Right renal cortex interstitium (tissue), 3 donors: ENCODE measurements around the gene ARL8B. TPM values are rescaled to one million over a fixed set of nuclear protein-coding genes. Genes with fewer than 3 reads are reported as not detected.
"Not testable (repeated sequence)": the region's sequence is repeated elsewhere in the genome, so short reads cannot be mapped to it uniquely, and the experiment has no call there.

ENCODE experiments used
- DNase-seq, 3 donors: peaks; one replicate each; pipeline ENCODE4 v3.0.0-alpha.2; 2013; ENCODE audit warnings: low read depth in 3 of 3, low spot score in 2 of 3
- polyA plus RNA-seq, 3 donors: library from polyadenylated mRNA; unstranded; fragments of 120-200 nt; gene quantifications; one replicate each; pipeline ENCODE4 v1.2.1, GENCODE V29; 2013; ENCODE audit not compliant: insufficient read length in 3 of 3

ARL8B gene
- polyA plus RNA-seq, 3 donors: 73.7 to 77.5 (median 75.3) TPM

DNA sequence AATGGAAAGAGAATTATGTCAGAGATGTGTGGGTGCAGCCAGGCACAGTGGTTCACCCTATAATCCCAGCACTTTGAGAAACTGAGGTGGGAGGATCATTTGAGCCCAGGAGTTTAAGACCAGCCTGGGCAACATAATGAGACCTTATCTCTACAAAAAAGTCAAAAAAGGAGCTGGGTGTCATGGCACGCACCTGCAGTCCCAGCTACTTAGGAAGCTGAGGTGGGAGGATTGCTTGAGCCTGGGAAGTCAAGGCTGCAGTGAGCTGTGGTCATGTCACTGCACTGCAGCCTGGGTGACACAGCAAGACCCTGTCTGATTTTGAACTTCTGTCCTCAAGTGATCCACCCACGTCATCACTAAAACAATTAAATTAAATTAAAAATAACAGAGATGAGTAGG, 15.2 kb upstream of the ARL8B start:
- not testable (repeated sequence) for DNase-seq

DNA sequence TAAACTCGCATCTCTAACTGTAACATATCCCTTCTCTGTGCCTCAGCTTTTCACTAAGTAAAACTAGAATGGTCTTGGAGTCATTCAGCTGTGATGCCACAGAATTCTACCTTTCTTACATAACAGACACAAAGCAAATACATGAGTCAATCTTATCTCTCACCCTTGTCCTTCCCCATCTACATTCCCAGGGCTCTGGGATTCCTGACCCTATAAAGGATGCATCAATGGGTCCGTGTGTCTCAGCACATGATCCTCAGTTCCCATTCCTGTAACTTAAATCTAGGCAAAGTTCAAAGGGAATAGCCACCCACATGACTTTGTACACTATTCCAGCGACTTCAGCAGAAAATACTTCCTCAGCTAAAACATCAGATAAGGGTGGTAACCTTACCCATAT, 11.8 kb upstream of the ARL8B start:
- DNase-seq: no peak

DNA sequence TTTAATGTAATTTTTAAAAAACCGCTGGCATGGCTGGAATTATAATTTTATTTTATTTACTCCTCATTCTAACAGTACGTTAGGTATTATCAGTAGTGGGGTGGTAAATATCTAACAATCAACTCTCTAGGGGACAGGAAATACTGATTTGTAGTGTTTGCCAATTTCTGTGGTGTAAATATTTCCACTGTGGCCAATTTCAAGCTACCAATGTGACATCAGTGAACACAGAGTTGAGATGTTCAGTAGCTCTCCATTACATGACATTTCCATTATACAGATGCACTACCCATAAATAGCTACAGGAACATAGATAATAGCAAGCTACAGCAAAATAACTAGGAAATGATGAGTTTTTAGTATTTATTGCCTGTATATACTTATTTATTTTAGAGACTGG, 10.0 kb upstream of the ARL8B start:
- no peak for DNase-seq

DNA sequence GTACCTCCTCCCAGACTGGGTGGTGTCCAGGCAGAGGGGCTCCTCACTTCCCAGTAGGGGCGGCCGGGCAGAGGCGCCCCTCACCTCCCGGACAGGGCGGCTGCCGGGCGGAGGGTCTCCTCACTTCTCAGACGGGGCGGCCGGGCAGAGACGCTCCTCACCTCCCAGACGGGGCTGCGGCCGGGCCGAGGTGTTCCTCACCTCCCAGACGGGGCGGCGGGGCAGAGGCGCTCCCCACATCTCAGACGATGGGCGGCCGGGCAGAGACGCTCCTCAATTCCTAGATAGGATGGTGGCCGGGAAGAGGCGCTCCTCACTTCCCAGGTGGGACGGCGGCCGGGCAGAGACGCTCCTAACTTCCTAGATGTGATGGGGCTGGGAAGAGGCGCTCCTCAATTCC, 8.4 kb upstream of the ARL8B start:
- DNase-seq: not testable (repeated sequence)

DNA sequence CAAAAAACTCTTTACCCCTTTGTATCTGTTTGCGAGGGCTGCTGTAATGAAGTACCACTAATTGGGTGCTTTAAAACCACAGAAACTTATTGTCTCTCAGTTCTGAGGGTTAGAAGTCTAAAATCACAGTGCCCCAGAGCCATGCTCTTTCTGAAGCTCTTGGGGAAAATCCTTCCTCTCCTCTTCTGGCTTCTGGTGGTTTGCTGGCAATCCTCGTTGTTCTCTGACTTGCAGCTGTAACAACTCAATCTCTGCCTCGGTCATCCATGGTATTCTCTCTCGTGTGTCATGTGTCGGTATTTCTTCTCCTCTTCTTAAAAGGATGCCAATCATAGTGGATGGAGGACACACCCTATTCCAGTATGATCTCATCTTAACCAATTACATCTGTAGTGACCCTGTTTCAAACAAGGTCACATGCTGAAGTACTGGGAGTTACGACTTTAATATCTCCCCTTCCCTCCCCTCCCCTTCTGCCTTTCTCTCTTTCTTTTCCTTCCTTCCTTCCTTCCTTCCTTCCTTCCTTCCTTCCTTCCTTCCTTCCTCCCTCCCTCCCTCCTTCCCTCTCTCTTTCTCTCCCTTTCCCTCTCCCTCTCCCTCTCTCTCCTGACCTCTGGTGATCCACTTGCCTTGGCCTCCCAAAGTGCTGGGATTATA, 6.5 kb upstream of the ARL8B start:
- no peak for DNase-seq

DNA sequence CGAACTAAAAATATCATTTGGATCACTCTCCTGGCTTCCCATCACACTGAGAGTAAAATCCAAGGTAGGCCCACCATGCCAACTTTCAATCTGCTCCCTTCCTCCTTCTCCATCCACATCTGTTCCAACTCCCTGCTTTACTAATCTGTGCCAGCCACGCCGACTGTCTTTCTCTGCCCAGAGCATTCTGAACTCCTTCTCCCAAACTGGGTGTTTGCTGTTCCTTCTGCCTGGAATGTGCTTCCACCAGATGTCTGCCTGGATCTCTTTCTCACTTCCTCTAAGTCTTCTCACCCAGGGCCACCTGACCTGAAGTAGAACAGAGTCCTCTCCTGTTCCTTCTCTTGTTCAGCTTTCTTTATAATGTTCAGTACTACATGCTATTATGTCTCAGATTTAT, 5.6 kb upstream of the ARL8B start:
- no peak for DNase-seq

DNA sequence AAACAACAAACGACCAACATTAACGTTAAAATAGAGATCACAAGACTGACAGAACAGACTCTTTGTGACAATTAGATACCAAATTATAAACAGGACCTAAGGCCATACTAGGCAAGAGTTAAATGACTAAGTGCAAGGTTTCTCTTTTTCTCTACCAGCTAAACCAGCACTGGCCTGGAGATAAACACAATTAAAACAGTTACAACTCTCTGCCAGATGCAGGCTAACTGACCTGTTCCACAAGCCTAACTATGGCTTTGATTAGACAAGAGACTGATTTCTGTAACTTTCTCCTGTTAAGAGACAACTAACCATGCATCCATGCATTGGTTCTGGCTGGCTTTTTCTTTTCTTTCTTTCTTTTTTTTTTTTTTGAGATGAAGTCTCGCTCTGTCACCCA, 1.6 kb upstream of the ARL8B start:
- DNase-seq: no peak

DNA sequence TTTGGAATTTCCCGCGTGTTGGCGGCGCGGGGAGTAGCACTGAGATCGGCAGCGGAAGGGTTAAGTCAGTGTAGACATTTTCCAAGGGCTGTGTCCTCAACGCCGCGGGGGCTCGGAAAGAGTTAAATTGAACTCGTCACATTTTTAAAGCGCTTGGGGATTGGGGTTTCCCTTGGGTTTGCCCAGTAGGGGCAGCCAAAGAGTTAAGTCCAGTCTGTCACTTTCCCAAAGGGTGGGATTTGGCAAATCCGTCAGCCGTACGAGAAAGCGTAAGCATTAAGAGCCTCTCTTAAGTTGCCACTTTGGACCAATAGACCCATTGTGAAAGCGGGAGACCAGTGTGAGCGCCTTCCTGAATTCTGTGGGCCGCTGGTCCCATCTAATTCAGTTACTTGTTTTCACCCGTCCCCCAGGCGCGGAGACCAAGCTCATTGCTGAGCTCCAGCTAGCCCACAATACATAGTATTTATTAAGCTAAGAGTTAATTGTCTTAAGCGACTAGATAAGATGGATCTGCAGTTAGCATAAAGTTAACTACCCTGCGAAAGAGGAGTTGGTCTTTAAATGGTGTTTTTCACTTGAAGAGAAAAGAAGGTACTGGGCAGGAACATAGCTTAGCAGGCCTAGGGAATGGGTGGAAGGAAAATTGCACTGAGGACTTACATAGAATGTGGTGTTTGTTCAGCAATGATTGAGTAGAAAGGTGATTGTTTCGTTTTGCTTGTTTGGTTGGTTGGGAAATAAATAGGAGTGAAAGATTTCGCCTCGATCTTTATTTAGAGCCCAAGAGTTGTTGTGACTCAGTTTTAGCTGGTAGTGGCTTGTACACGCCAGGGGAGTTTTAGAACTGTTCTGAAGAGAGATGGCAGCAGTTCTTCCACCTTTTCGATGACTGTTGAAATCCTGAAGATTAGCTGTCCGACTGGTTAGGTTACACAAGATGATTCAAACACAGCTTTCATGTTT, 932 bp downstream of the ARL8B start:
- no peak for DNase-seq

DNA sequence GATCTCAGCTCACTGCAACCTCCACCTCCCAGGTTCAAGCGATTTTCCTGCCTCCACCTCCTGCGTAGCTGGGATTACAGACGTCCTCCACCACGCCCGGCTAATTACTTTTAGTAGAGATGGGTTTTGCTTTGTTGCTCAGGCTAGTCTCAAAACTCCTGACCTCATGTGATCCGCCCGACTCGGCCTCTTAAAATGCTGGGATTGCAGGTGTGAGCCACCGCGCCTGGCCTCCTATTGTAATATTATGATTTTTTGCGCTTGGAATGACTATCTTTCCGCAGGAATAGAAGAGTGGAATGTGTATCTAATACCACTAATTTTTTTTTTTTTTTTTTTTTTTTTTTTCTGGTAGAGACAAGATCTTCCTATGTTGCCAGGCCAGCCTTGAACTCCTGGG, 1.8 kb downstream of the ARL8B start:
- DNase-seq: no peak

DNA sequence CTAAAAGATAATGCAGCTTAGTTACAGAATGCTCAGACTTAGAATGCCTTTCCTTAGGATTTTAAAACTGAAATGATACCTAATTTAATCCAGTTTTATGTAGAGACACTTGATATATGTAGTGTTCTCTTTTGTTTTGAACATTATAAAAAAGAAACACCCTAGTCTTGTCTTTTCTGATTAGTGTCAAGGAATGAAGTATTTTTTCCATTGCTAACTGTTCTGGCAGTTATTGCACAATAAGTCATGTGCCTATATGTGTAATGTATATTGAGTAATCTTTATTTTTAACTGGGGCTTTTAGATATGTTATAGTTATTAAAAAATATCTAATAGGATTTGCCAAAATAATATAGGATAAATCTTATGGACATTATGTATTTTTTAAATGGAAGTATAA, 4.5 kb downstream of the ARL8B start:
- DNase-seq: no peak

DNA sequence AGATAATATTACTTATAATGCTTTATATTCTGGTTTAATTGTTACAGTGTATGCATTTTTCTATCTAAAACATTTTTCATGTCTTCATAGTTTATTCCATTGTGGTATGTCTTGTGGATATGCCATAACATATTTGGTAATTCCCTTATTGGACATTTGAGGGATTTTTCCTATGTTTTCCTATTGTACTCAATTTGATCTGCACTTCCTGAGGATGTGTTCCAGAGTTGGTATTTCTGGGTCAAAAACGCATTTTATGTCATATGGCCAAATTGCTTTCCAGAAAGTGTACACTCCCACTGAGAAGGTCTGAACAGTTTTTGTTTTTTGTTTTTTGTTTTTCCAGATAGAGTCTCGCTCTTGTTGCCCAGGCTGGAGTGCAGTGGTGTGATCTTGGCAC, 6.8 kb downstream of the ARL8B start:
- no peak for DNase-seq

DNA sequence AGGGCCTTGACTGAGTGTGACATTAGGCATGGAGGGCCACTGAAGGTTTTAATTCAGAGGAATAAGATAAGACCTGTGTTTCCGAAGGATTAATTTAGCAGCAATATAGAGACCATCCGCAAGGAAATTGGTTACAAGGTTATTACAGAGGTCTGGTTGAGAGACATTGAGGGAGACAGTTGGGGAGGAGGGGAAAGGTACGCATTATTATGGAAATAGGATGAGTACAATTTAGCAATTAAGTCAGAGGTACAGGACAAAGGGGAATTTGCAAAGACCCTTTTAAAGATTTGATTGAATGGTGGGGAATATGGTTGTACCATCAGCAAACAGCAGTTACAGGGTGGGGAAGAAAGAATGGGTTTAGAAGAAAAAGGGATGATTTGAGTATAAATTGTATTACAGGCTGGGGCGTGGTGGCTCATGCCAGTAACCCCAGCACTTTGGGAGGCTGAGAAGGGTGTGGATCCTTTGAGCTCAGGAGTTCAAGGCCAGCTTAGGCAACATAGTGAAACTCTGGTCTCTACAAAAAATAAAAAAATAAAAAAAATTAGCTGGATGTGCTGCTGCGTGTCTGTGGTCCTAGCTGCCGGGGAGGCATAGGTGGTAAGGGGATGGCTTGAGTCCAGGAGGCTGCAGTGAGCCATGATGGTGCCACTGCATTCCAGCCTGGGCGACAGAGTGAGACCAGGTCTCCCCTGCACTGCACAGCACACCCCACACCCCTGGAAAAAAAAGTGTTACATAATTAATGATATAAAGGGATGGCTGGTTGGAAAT, 11.3 kb downstream of the ARL8B start:
- no peak for DNase-seq

DNA sequence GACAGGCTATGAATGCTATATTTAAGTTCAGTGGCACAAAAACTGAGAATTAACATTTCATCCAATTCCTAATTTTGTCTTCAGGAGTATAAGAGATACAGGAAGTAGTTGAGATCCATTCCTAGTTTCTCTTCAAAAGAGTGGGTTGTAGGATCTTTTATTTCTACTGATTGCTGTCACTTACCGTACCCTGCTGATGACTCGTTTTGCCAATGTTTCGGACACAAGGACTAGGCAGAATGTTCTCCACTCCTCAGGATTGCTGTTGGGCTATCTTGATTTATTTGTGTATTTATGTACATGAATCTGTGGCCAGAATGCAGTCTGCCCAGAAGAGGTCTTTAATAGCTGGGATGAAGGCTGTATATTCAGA, 11.9 kb downstream of the ARL8B start:
- no peak for DNase-seq

DNA sequence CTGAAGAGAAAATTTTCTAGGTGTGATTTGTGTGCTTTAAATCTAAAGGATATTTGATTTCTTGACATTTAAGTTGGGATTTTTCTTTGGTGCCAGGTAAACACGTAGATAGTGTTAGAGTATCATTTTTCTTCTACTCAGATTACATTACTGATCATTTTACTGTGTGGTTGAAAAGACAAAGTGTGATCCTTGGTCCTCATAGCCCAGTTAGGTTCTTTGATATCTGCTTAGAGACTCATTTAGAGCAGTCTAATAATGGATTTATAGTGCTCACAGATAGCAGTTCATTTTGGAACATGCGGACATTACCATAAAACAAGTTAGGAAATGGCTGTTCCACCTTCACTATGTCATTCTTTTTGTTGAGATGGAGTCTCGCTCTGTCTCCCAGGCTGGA, 12.4 kb downstream of the ARL8B start:
- DNase-seq: no peak

DNA sequence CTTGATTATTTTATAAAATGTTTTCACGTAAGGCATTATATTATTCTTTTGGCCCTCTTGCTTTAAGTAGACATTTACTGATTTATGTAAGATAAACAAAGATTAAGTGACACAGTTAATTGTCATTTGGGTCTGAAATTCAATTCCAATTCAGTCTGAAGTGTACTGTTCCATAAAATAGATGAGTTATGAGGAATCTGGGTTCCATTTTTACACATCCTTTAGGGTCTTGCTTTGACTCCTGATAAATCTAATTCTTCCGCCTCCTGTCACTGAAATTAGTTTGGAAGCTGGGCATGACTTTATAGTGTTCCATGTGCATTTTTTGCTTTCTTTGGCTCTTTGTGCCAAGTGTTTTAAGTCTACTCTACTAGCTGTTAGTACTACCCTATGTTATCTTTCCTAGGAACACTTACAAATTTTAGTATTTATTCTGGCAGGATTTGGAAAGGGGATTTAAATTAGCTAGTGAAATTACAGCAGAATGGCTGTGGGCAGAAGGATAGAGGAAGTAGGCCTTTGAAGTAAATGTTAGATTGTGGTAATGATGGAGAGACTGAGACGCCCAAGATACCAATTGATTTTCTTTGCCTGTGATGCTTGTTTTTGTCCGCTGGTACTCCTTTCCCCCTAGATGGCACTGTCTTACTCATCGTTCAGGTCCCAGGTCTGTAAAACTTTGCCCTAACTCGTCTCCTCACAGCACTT, 14.3 kb downstream of the ARL8B start:
- DNase-seq: no peak

DNA sequence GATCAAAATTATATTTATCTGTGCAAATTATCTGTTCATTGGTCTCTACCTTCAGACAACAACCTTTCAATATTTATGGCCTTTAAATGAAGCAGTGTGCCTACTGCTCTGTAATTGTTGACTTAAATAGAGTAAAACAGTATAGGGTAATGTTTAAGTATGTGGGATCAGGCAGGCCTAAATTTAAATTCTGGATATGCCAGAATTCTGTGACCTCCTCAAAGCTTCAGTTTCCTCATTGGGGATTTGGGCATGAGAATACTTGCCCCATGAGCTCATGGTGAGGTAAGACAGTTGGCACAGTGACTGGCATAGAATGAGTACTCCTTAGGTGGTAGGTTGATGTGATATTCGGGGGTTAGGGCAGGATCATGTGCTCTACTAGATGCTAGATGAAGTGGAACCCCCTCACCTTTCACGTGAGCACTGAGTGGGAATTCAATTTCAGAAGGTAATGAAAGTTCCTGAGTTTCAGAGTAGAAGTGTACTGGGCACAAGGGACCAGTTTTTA, 14.9 kb downstream of the ARL8B start:
- no peak for DNase-seq

DNA sequence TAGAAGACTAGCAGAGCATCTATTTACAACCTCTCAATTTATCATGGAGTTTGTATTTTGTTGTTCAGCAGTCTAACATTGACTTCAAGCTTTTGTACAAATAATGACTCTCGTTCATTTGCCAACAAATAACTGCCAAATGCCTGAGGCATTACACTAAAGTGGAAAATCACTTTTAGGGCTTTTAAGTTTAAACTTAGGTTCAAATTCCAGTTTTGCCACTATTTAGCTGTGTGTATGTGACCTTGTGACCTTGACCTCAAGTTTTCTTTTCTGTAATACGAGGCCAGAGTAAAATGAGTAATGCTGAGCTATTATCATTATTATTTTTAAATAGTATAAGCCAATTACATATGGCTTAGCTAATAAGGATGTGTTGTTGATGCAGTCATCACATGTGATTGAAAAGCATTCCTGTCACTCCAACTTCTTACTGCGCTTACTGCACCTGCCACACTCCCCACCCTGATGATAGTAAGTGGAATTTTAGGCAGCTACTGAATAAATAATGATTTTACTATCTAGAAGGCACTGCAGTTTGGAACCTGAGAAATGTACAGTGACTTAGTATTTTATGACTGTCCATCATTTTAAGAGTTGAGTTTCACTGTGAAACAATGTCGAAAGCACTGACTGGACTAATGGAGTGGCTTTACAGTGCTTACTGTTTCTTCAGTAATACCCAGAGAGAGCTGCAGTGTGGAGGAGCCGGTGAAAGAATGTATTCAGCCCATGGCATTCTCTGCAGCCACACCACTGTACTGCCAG, 16.3 kb downstream of the ARL8B start:
- DNase-seq: no peak

DNA sequence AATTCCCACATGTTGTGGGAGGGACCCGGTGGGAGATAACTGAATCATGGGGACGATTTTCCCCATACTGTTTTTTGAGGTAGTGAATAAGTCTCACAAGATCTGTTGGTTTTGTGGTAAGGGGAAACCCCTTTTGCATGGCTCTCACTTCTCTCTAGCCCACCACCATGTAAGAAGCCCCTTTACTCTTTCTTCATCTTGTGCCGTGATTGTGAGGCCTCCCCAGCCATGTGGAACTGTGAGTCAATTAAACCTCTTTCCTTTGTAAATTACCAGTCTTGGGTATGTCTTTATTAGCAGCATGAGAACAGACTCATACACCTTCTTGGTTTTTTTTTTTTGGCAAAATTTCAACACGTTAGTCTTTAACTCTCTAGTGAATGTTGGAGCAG, 18.1 kb downstream of the ARL8B start:
- DNase-seq: no peak

DNA sequence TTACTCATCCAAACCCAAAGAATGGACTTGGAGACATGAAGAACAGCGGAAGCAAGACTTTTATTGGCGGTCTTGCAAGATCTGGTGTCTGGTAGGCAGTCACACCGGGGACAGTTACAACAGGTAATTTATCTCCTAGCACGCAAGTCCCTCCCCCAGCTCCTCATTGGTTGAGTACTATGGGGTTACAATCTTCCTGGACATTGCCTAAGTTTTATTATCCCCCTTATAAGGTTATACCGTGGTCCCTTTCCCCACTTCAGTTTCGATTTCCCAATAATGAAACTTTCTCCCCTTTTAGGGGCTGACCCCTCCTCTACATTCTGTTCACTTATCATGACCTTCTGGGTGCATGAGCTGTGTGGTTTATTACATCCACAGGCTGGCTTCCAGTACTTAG, 18.7 kb downstream of the ARL8B start:
- no peak for DNase-seq

DNA sequence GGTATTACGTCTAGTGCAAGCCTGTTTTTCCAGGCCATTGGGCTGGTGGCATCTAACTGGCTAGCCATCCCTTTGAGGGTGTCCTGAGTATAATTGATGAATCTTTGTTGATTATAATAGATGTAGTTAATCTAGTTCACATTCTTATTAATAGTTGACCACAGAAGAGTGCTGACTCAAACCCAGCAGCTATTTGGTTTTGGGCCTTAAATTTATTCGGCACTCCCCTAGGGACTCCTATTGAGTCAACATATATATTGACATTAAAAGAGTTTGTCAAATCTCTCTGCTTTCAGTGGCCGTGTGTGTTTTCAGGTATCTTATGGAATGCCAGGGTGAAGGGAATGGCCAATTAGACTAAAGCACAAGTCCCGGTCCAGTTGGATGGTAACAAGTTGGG, 19.7 kb downstream of the ARL8B start:
- no peak for DNase-seq
